ENCODE results near the gene CHD5.

GRCh38 chr1:6222636-6223035 lies 42.5 kb upstream of the CHD5 start:
- TF ChIP-seq, protein P1, sequence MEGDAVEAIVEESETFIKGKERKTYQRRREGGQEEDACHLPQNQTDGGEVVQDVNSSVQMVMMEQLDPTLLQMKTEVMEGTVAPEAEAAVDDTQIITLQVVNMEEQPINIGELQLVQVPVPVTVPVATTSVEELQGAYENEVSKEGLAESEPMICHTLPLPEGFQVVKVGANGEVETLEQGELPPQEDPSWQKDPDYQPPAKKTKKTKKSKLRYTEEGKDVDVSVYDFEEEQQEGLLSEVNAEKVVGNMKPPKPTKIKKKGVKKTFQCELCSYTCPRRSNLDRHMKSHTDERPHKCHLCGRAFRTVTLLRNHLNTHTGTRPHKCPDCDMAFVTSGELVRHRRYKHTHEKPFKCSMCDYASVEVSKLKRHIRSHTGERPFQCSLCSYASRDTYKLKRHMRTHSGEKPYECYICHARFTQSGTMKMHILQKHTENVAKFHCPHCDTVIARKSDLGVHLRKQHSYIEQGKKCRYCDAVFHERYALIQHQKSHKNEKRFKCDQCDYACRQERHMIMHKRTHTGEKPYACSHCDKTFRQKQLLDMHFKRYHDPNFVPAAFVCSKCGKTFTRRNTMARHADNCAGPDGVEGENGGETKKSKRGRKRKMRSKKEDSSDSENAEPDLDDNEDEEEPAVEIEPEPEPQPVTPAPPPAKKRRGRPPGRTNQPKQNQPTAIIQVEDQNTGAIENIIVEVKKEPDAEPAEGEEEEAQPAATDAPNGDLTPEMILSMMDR (IDR thresholded peaks at IDR 0.05) = no peak
- no peak for TF ChIP-seq POLR2AphosphoS5 (IDR thresholded peaks at IDR 0.05)
- TF ChIP-seq EP300 (IDR thresholded peaks at IDR 0.05) = no peak
- no peak for TF ChIP-seq POLR2A (IDR thresholded peaks at IDR 0.05)
